GM23338 (cell line): ENCODE results near the gene RAP1GDS1. TPM values are rescaled to one million over a fixed set of nuclear protein-coding genes. Genes with fewer than 3 reads are reported as not detected.

Source experiments
- ATAC-seq: fragments of 200-7000 bp; cut with Tn5 transposase; 3 replicates; pipeline ENCODE4 v1.9.1; 2020
- DNase-seq: peaks from one replicate; pipeline ENCODE4 v3.0.0-alpha.2; 2015; ENCODE audit warnings: low spot score
- H2AFZ ChIP-seq: fragments of 200-600 bp; sonication (generic); 2 replicates; pipeline ENCODE4 v1.8.0; 2016; ENCODE audit warnings: antibody characterized with exemption, mild to moderate bottlenecking, moderate library complexity
- H3F3A ChIP-seq: fragments of 200-600 bp; sonication (generic); replicated peaks from 2 replicates; pipeline ENCODE4 v1.8.0; 2017; ENCODE audit warnings: antibody characterized with exemption, mixed run types, low read depth
- H3K27ac ChIP-seq: fragments of 200-600 bp; sonication (generic); 2 replicates; pipeline ENCODE4 v1.6.1; 2016; ENCODE audit warnings: low read depth
- H3K27me3 ChIP-seq: fragments of 200-600 bp; sonication (generic); 2 replicates; pipeline ENCODE4 v1.8.0; 2016; ENCODE audit warnings: mild to moderate bottlenecking, mixed run types, moderate library complexity; ENCODE audit not compliant: insufficient read depth
- H3K36me3 ChIP-seq: fragments of 200-600 bp; sonication (generic); 2 replicates; pipeline ENCODE4 v1.8.0; 2016; ENCODE audit warnings: mild to moderate bottlenecking; ENCODE audit not compliant: insufficient read depth
- H3K4me1 ChIP-seq: fragments of 200-600 bp; sonication (generic); 2 replicates; pipeline ENCODE4 v1.8.0; 2016; ENCODE audit warnings: mild to moderate bottlenecking, moderate library complexity; ENCODE audit not compliant: insufficient read depth
- H3K4me2 ChIP-seq: fragments of 200-600 bp; sonication (generic); 2 replicates; pipeline ENCODE4 v1.7.1; 2017; ENCODE audit warnings: mixed run types
- H3K4me3 ChIP-seq: fragments of 200-600 bp; sonication (generic); 2 replicates; pipeline ENCODE4 v1.6.1; 2016; ENCODE audit warnings: mixed run types
- H3K79me2 ChIP-seq: fragments of 200-600 bp; sonication (generic); replicated peaks from 2 replicates; pipeline ENCODE4 v1.8.0; 2017; ENCODE audit warnings: mild to moderate bottlenecking; ENCODE audit not compliant: insufficient read depth
- H3K9me2 ChIP-seq: fragments of 200-600 bp; sonication (generic); 2 replicates; pipeline ENCODE4 v1.8.0; 2017; ENCODE audit not compliant: insufficient read depth
- H4K20me1 ChIP-seq: fragments of 200-600 bp; sonication (generic); replicated peaks from 2 replicates; pipeline ENCODE4 v1.8.0; 2017; ENCODE audit warnings: mild to moderate bottlenecking; ENCODE audit not compliant: insufficient read depth
- H3K27ac Mint-ChIP-seq: 2 replicates; pipeline ENCODE4 v1.8.0; 2020; ENCODE audit warnings: inconsistent platforms, mild to moderate bottlenecking, moderate library complexity, mixed read lengths
- H3K27me3 Mint-ChIP-seq: 3 replicates; pipeline ENCODE4 v1.8.0; 2022; ENCODE audit warnings: low read depth, mild to moderate bottlenecking, moderate library complexity, mixed read lengths, inconsistent platforms; ENCODE audit not compliant: insufficient read depth, poor library complexity
- H3K36me3 Mint-ChIP-seq: 3 replicates; pipeline ENCODE4 v1.8.0; 2021; ENCODE audit warnings: low read depth, mild to moderate bottlenecking, inconsistent platforms, moderate library complexity, mixed read lengths
- H3K4me1 Mint-ChIP-seq: 3 replicates; pipeline ENCODE4 v1.8.0; 2020; ENCODE audit warnings: mild to moderate bottlenecking, inconsistent platforms, mixed read lengths
- H3K4me3 Mint-ChIP-seq: 3 replicates; pipeline ENCODE4 v1.8.0; 2021; ENCODE audit warnings: moderate library complexity, mild to moderate bottlenecking, inconsistent platforms, mixed read lengths
- H3K9me3 Mint-ChIP-seq: 3 replicates; pipeline ENCODE4 v1.8.0; 2020; ENCODE audit warnings: moderate library complexity, mild to moderate bottlenecking, inconsistent platforms, mixed read lengths
- EZH2 ChIP-seq: fragments of 200-600 bp; sonication (generic); IDR thresholded peaks from one replicate; pipeline ENCODE4 v1.8.0; 2017; ENCODE audit warnings: antibody characterized with exemption, mild to moderate bottlenecking, low read depth; ENCODE audit not compliant: unreplicated experiment
- EZH2phosphoT487 ChIP-seq: fragments of 200-600 bp; sonication (generic); IDR thresholded peaks from one replicate; pipeline ENCODE4 v1.8.1; 2018; ENCODE audit warnings: antibody characterized with exemption; ENCODE audit not compliant: unreplicated experiment
- JUNB ChIP-seq: IDR thresholded peaks from one replicate; pipeline ENCODE4 v1.6.1; 2016; ENCODE audit warnings: antibody characterized with exemption; ENCODE audit not compliant: unreplicated experiment
- POLR2AphosphoS5 ChIP-seq: IDR thresholded peaks from 2 replicates; pipeline ENCODE4 v1.6.1; 2016; ENCODE audit warnings: antibody characterized with exemption, low read depth
- STAT1 ChIP-seq: IDR thresholded peaks from one replicate; pipeline ENCODE4 v1.6.1; 2016; ENCODE audit warnings: antibody characterized with exemption; ENCODE audit not compliant: unreplicated experiment
- ZNF114 ChIP-seq: fragments of 250-450 bp; sonication (Bioruptor Pico); IDR thresholded peaks from 2 replicates; pipeline ENCODE4 v1.5.0; 2020; ENCODE audit warnings: mild to moderate bottlenecking, moderate library complexity
- ZNF331 ChIP-seq: fragments of 250-450 bp; sonication (Bioruptor Pico); IDR thresholded peaks from 2 replicates; pipeline ENCODE4 v1.5.0; 2020; ENCODE audit warnings: low read depth, mild to moderate bottlenecking, moderate library complexity
- polyA plus RNA-seq: library from polyadenylated mRNA; unstranded; fragments of >200 nt; fragmentation: Nextera tagmentation; extraction: Ambion mirVana; gene quantifications from 2 replicates; pipeline ENCODE4 v1.2.1, GENCODE V29; 2016
- total RNA-seq: library from RNA; depleted of rRNA; stranded (reverse); fragments of >200 nt; shearing (Covaris generic); gene quantifications from 2 replicates; pipeline ENCODE4 v1.2.3, GENCODE V29; 2014
- TF ChIP-seq, protein P1 (sequence below): fragments of 250-450 bp; sonication (Bioruptor Pico); IDR thresholded peaks from 2 replicates; pipeline ENCODE4 v1.5.0; 2020; ENCODE audit warnings: mild to moderate bottlenecking, moderate library complexity
- TF ChIP-seq, protein P2 (sequence below), 2 experiments: fragments of 200-600 bp in 1 of 2; sonication (generic) in 1 of 2; conservative IDR thresholded peaks; 2 replicates each; pipeline versions ENCODE4 v1.5.1 to v1.6.1; 2016 to 2017; ENCODE audit warnings: antibody characterized with exemption in 2 of 2, low read depth in 2 of 2, mild to moderate bottlenecking in 2 of 2, moderate library complexity in 1 of 2

RAP1GDS1 gene
- total and polyA plus RNA-seq, 2 experiments from 2014 or later = 23.7 to 32.4 TPM

DNA sequence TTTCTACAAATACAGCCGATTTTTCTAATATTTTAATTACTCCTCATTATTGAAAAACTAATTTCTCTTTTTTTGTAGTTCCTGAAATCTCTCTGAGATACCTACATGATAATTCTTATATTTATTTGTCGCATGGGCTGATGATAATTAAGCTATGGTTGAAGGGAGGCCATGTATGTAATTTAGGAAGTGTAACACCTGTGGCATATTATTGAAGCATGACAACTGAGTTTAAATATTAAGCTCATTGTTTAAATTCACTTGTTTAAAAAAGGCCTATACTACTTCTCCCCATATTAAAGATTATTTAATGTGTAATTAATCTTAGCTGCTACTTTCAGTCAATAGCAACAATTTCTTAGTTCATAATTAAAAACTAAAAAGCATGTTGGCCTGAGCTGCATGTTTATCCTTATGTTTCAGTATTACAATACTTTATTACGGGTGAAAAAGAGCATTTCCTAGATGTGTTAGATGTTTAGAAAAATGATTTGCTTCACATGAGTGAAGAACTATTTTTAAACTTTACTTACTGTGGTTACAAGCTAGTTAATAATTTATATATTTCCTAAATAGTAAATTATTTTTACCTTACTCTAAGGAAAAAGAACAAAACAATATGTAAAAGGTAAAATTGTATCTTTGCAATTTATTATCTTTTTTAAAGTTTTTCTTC lies 122.4 kb downstream of the RAP1GDS1 start:
- no peak overlapping the region for H3K27ac Mint-ChIP-seq
- Histone ChIP-seq H4K20me1 (no peaks in the 10 kb centered on the region), H3K4me1 (peaks cover 5% of the 10 kb centered on the region), H3F3A (no peaks in the 10 kb centered on the region), H3K4me2 (no peak overlapping the region), H3K27me3 (no peaks in the 10 kb centered on the region), H3K36me3 (no peaks in the 10 kb centered on the region), H3K9me2 (no peaks in the 10 kb centered on the region), H3K79me2 (no peaks in the 10 kb centered on the region), H3K4me3 (no peak overlapping the region), H2AFZ (no peak overlapping the region), H3K27ac (no peak overlapping the region)
- H3K27me3 Mint-ChIP-seq = no peaks in the 10 kb centered on the region
- DNase-seq (no peak), ATAC-seq (no peak)
- no peaks in the 10 kb centered on the region for H3K36me3 Mint-ChIP-seq
- peaks cover 15% of the 10 kb centered on the region for H3K4me1 Mint-ChIP-seq
- no peaks in the 10 kb centered on the region for H3K9me3 Mint-ChIP-seq
- no peak for TF ChIP-seq JUNB
- no peak for TF ChIP-seq ZNF331 (CRISPR knock-in tag)
- TF ChIP-seq POLR2AphosphoS5 = no peak
- no peak for TF ChIP-seq EZH2phosphoT487
- TF ChIP-seq, protein P1, sequence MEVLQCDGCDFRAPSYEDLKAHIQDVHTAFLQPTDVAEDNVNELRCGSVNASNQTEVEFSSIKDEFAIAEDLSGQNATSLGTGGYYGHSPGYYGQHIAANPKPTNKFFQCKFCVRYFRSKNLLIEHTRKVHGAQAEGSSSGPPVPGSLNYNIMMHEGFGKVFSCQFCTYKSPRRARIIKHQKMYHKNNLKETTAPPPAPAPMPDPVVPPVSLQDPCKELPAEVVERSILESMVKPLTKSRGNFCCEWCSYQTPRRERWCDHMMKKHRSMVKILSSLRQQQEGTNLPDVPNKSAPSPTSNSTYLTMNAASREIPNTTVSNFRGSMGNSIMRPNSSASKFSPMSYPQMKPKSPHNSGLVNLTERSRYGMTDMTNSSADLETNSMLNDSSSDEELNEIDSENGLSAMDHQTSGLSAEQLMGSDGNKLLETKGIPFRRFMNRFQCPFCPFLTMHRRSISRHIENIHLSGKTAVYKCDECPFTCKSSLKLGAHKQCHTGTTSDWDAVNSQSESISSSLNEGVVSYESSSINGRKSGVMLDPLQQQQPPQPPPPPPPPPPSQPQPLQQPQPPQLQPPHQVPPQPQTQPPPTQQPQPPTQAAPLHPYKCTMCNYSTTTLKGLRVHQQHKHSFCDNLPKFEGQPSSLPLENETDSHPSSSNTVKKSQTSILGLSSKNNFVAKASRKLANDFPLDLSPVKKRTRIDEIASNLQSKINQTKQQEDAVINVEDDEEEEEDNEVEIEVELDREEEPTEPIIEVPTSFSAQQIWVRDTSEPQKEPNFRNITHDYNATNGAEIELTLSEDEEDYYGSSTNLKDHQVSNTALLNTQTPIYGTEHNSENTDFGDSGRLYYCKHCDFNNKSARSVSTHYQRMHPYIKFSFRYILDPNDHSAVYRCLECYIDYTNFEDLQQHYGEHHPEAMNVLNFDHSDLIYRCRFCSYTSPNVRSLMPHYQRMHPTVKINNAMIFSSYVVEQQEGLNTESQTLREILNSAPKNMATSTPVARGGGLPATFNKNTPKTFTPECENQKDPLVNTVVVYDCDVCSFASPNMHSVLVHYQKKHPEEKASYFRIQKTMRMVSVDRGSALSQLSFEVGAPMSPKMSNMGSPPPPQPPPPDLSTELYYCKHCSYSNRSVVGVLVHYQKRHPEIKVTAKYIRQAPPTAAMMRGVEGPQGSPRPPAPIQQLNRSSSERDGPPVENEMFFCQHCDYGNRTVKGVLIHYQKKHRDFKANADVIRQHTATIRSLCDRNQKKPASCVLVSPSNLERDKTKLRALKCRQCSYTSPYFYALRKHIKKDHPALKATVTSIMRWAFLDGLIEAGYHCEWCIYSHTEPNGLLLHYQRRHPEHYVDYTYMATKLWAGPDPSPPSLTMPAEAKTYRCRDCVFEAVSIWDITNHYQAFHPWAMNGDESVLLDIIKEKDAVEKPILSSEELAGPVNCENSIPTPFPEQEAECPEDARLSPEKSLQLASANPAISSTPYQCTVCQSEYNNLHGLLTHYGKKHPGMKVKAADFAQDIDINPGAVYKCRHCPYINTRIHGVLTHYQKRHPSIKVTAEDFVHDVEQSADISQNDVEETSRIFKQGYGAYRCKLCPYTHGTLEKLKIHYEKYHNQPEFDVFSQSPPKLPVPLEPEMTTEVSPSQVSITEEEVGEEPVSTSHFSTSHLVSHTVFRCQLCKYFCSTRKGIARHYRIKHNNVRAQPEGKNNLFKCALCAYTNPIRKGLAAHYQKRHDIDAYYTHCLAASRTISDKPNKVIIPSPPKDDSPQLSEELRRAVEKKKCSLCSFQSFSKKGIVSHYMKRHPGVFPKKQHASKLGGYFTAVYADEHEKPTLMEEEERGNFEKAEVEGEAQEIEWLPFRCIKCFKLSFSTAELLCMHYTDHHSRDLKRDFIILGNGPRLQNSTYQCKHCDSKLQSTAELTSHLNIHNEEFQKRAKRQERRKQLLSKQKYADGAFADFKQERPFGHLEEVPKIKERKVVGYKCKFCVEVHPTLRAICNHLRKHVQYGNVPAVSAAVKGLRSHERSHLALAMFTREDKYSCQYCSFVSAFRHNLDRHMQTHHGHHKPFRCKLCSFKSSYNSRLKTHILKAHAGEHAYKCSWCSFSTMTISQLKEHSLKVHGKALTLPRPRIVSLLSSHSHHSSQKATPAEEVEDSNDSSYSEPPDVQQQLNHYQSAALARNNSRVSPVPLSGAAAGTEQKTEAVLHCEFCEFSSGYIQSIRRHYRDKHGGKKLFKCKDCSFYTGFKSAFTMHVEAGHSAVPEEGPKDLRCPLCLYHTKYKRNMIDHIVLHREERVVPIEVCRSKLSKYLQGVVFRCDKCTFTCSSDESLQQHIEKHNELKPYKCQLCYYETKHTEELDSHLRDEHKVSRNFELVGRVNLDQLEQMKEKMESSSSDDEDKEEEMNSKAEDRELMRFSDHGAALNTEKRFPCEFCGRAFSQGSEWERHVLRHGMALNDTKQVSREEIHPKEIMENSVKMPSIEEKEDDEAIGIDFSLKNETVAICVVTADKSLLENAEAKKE (CRISPR knock-in tag) = no peak
- H3K4me3 Mint-ChIP-seq = no peak overlapping the region

DNA sequence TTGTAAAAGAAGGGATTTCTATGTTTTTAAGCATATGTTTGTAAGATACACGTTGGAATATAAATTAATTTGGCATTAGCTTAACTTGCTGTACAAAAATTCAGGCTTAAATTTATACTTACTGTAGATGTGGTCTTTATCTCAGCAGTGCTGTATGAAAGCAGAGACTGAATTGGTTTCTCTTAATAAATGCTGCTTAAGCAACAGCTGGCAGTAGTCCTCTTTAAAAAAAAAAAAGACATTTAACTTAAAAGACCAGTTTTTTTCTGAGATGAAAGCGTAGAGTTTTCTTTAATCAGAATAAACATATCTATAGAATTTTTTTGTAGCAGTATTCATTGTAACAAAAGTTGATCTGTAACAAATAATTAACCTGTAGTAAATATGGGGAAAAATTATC lies 124.6 kb downstream of the RAP1GDS1 start:
- DNase-seq (no peak), ATAC-seq (no peak)
- no peak overlapping the region for H3K27ac Mint-ChIP-seq
- Histone ChIP-seq H3K9me2 (no peaks in the 10 kb centered on the region), H4K20me1 (no peaks in the 10 kb centered on the region), H3K4me2 (no peak overlapping the region), H3K4me1 (peaks cover 5% of the 10 kb centered on the region), H3K27ac (no peak overlapping the region), H3K36me3 (no peaks in the 10 kb centered on the region), H3K27me3 (no peaks in the 10 kb centered on the region), H2AFZ (no peak overlapping the region), H3K79me2 (no peaks in the 10 kb centered on the region), H3F3A (no peaks in the 10 kb centered on the region), H3K4me3 (no peak overlapping the region)
- peaks cover 15% of the 10 kb centered on the region for H3K4me1 Mint-ChIP-seq
- no peaks in the 10 kb centered on the region for H3K9me3 Mint-ChIP-seq
- H3K36me3 Mint-ChIP-seq = no peaks in the 10 kb centered on the region
- no peaks in the 10 kb centered on the region for H3K27me3 Mint-ChIP-seq
- H3K4me3 Mint-ChIP-seq = no peak overlapping the region
- TF ChIP-seq EZH2 (no peak), ZNF331 (CRISPR knock-in tag) (no peak), JUNB (no peak), STAT1 (no peak), POLR2AphosphoS5 (no peak), ZNF114 (no peak)
- TF ChIP-seq, protein P2, sequence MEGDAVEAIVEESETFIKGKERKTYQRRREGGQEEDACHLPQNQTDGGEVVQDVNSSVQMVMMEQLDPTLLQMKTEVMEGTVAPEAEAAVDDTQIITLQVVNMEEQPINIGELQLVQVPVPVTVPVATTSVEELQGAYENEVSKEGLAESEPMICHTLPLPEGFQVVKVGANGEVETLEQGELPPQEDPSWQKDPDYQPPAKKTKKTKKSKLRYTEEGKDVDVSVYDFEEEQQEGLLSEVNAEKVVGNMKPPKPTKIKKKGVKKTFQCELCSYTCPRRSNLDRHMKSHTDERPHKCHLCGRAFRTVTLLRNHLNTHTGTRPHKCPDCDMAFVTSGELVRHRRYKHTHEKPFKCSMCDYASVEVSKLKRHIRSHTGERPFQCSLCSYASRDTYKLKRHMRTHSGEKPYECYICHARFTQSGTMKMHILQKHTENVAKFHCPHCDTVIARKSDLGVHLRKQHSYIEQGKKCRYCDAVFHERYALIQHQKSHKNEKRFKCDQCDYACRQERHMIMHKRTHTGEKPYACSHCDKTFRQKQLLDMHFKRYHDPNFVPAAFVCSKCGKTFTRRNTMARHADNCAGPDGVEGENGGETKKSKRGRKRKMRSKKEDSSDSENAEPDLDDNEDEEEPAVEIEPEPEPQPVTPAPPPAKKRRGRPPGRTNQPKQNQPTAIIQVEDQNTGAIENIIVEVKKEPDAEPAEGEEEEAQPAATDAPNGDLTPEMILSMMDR (conservative IDR thresholded peaks at IDR 0.05; ENCODE audit: low read depth in 2 of 2) = no peak
